DMS 273 treated with DMSO at 0.1 percent for 48 hours (cell line): Measurements from ENCODE around the gene ZFAND2B.

Source experiments
- DNase-seq: peaks from one replicate; lab custom pipeline; 2025; lab: John Stamatoyannopoulos, UW

ZFAND2B gene

DNA sequence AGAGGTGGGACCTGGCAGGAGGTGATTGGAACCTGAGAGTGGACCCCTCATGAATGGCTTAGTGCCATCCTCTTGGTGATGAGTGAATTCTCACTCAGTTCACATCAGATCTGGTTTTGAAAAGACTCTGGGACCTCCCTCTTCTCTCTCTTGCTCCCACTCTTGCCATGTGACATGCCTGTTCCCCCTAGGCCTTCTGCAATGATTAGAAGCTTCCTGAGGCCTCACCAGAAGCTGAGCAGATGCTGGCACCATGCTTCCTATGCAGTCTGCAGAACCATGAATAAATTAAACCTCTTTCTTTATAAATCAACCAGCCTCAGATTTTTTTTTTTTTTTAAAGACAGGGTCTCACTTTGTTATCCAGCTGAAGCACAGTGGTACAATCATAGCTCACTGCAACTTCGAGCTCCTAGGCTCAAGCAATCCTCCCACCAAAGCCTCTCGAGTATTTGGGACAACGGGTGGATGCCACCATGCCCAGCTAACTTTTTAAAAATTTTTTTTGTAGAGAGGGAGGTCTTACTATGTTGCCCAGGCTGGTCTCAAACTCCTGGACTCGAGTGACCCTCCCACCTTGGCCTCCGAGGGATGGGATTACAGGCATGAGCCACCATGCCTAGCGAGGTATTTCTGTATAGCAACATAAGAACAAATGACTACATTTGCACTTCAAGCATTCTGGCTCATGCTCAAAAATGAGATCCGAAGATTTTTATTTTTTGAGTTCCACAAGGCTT, 2.0 kb upstream of the ZFAND2B start:
- DNase-seq = no peak

- DNase-seq = no peak
These were observed 1.4 kb upstream of the ZFAND2B start for GRCh38 chr2:219205165-219205538.

- no peak for DNase-seq
These were observed 628 bp upstream of the ZFAND2B start for GRCh38 chr2:219205981-219206327.

GRCh38 chr2:219207134-219207883, 727 bp downstream of the ZFAND2B start:
- DNase-seq = no peak

DNA sequence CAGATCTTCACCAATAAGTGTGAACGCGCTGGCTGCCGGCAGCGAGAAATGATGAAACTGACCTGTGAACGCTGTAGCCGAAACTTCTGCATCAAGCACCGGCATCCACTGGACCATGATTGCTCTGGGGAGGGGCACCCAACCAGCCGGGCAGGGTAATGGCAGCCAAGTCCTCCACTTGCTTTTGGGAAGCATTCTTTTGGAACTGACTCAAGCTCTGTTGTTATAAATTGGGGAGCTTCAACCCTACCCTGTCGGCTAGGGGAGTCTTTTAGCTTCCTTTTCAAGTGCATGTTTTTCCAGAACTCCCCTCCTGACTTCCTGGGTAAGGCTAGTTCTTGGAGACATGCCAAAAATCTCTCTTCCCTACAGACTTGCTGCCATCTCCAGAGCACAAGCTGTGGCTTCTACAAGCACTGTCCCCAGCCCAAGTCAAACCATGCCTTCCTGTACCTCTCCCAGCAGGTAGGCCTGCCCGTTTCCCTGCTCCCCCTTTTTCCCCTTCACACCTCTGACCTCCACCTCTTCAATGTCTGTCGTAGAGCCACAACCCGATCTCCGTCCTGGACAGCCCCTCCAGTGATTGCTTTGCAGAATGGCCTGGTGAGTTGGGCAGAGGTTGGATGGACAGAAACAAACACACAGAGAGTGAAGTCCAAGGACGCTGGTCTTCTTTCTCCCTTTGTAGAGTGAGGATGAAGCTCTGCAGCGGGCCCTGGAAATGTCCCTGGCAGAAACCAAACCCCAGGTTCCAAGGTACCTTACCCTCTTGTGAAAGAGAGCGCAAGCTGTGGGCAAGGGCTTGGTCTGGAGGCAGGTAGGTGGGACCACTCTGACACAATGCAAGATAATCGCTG, 1.5 kb downstream of the ZFAND2B start:
- DNase-seq = peak; percentile 16

- no peak for DNase-seq
These were observed 2.9 kb downstream of the ZFAND2B start for GRCh38 chr2:219209236-219210195.

GRCh38 chr2:219210196-219210885, 3.8 kb downstream of the ZFAND2B start:
- DNase-seq = no peak

DNA sequence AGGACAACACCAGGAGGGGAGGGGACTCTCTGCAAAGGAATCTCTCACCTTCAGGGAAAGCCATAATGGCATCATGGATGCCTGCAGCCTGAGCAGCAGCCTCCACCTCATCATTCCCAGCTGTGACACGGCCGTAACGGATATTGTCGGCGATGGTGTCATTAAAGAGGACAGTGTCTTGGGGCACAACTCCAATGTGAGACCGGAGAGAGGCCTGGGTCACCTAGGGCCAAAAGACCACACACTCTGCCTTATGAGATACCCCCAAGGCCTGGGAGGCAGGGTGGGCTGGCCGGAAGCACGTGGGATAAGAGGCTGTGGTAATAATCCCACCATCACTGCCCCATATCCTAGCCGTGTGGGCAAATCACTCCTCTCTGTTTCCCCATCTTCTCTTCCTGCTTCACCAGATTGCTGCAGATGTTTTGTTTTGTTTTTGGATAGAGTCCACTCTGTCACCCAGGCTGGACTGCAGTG, 4.3 kb downstream of the ZFAND2B start:
- DNase-seq = no peak

DNA sequence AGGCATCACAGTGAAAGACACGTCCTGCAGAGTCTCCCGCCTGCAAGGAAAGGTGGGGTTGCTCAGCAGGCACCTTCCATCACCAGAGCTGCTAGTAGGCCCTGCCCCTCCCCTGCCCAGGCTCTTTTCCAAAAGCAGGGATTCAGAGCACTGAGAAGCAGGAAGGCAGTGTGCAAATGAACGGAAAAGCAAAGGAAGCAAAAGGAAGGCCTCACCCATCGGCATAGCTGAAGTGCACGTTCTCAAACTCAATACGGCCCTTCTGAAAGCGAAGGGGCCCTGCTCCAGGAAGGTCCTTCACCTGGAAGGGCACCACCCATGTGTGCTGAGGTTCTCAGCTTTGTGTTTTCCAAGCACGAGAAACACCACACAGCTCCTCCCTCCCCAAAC, 6.4 kb downstream of the ZFAND2B start:
- no peak for DNase-seq

DNA sequence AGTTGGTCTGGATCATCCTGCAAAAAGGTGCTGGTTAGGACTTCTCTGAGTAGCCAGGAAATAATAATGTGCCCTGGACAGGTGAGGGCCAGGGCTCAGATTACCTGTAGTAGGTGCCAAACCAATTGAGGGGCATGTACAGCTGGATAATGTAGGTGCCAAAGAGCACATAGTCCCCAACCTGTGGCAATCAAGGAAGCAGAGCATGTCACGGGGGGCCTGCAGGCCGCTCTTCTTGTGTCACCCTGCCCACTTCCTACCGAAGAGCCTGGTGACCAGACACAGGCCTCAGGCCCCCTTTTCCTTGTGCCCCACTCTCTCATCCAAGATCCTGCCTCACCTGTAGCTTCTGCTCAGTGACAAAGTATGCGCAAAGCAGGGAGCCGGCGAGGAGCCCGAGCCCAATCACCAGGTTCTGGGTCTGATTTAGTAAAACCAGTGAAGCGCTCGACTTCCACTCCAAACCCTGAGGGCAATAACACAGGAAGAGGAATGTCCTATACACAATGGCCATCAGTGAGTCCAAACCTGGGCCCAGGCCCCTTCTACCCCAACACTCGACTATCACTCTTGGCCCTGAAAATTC, 7.0 kb downstream of the ZFAND2B start:
- no peak for DNase-seq

GRCh38 chr2:219214141-219214540, 7.6 kb downstream of the ZFAND2B start:
- DNase-seq = no peak

- DNase-seq = no peak
These were observed 8.2 kb downstream of the ZFAND2B start for GRCh38 chr2:219214786-219215185.

GRCh38 chr2:219215871-219216534, 9.4 kb downstream of the ZFAND2B start:
- DNase-seq = no peak

GRCh38 chr2:219216535-219216915, 9.9 kb downstream of the ZFAND2B start:
- DNase-seq = no peak

DNA sequence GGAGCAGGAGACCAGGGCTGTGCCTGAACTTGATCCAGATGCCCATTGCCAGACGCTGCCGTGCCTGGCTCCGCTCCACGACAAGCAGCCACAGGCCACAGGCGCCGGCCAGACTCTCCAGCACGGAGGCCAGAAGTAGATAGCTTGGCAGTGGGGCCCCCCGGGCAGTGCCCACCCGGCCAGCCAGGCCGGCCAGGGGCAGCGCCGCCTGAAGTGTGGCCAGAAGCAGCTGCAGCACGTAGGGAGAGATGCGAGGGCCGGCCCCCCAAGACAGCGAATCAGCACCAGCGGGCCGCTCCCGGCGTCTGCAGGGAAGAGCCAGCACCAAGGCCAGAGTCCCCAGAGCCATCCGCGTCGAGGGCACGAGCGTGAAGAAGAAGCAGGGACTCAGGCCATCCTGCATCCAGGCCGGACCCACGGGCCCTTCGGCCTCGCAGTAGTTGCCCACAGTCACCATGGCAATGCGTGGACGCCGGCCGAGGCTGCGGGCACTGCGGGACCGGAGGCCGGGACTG, 11.7 kb downstream of the ZFAND2B start:
- DNase-seq = peak; percentile 81

GRCh38 chr2:219218732-219219701, 12.4 kb downstream of the ZFAND2B start, which contains the start of gene ABCB6:
TSS of gene ABCB6 (minus strand) at chr2:219218958. CDS start at chr2:219218673, 285 bp downstream.
- peak; percentile 73 for DNase-seq

GRCh38 chr2:219219784-219220532, 13.4 kb downstream of the ZFAND2B start:
- no peak for DNase-seq
